SU-DHL-6 (cell line): Measurements from ENCODE around the gene C12orf43.

Experiments used
- CTCF ChIP-seq: fragments of 200-600 bp; sonication (generic); IDR thresholded peaks from one replicate; pipeline ENCODE4 v1.5.1; 2017; ENCODE audit warnings: antibody characterized with exemption, mild to moderate bottlenecking, low read length, moderate library complexity; ENCODE audit not compliant: insufficient read depth, poor library complexity, severe bottlenecking
- EZH2phosphoT487 ChIP-seq: fragments of 200-600 bp; sonication (generic), shearing (Covaris generic); conservative IDR thresholded peaks from 2 replicates; pipeline ENCODE4 v1.6.1; 2018; ENCODE audit warnings: mild to moderate bottlenecking, antibody characterized with exemption, low read length, moderate library complexity, mixed read lengths

- no peak for TF ChIP-seq CTCF
- no peak for TF ChIP-seq EZH2phosphoT487
These were observed 33.6 kb downstream of the C12orf43 start for GRCh38 chr12:120982659-120983058.
